GM18511 (cell line): ENCODE results near the gene DHRS3.

Experiments
- ATAC-seq: cut with Tn5 transposase; IDR thresholded peaks from one replicate; pipeline ENCODE4 v1.9.1; 2021; ENCODE audit warnings: mild to moderate bottlenecking, moderate library complexity; ENCODE audit not compliant: unreplicated experiment

Gene DHRS3

GRCh38 chr1:12618661-12618964, 603 bp upstream of the DHRS3 start:
- ATAC-seq, result peak; percentile 12

- no peak for ATAC-seq
Measured at GRCh38 chr1:12617511-12617900, 504 bp downstream of the DHRS3 start.

GRCh38 chr1:12616709-12617373, 1.2 kb downstream of the DHRS3 start:
- ATAC-seq, result no peak

- no peak for ATAC-seq
Measured at GRCh38 chr1:12615865-12616708, 1.9 kb downstream of the DHRS3 start.

GRCh38 chr1:12615159-12615864, 2.7 kb downstream of the DHRS3 start:
- ATAC-seq, result no peak

GRCh38 chr1:12614402-12615158, 3.4 kb downstream of the DHRS3 start:
- ATAC-seq, result no peak

- no peak for ATAC-seq
Measured at GRCh38 chr1:12613180-12613579, 4.8 kb downstream of the DHRS3 start.

GRCh38 chr1:12610941-12611340, 7.1 kb downstream of the DHRS3 start:
- no peak for ATAC-seq

- ATAC-seq, result no peak
Measured at GRCh38 chr1:12610305-12610935, 7.6 kb downstream of the DHRS3 start.

- no peak for ATAC-seq
Measured at GRCh38 chr1:12609469-12610003, 8.5 kb downstream of the DHRS3 start.

GRCh38 chr1:12608311-12608957, 9.6 kb downstream of the DHRS3 start:
- ATAC-seq, result no peak

GRCh38 chr1:12607263-12607662, 10.7 kb downstream of the DHRS3 start:
- no peak for ATAC-seq

GRCh38 chr1:12604986-12605385, 13.0 kb downstream of the DHRS3 start:
- no peak for ATAC-seq

- peak; percentile 83 for ATAC-seq
Measured at GRCh38 chr1:12604114-12604874, 13.7 kb downstream of the DHRS3 start.

GRCh38 chr1:12603224-12603623, 14.8 kb downstream of the DHRS3 start:
- no peak for ATAC-seq

- ATAC-seq, result no peak
Measured at GRCh38 chr1:12602659-12603024, 15.4 kb downstream of the DHRS3 start.

GRCh38 chr1:12601700-12602658, 16.0 kb downstream of the DHRS3 start:
- ATAC-seq, result no peak
